Measurements from ENCODE around the gene TAF4.

The TAF4 gene, protein sequence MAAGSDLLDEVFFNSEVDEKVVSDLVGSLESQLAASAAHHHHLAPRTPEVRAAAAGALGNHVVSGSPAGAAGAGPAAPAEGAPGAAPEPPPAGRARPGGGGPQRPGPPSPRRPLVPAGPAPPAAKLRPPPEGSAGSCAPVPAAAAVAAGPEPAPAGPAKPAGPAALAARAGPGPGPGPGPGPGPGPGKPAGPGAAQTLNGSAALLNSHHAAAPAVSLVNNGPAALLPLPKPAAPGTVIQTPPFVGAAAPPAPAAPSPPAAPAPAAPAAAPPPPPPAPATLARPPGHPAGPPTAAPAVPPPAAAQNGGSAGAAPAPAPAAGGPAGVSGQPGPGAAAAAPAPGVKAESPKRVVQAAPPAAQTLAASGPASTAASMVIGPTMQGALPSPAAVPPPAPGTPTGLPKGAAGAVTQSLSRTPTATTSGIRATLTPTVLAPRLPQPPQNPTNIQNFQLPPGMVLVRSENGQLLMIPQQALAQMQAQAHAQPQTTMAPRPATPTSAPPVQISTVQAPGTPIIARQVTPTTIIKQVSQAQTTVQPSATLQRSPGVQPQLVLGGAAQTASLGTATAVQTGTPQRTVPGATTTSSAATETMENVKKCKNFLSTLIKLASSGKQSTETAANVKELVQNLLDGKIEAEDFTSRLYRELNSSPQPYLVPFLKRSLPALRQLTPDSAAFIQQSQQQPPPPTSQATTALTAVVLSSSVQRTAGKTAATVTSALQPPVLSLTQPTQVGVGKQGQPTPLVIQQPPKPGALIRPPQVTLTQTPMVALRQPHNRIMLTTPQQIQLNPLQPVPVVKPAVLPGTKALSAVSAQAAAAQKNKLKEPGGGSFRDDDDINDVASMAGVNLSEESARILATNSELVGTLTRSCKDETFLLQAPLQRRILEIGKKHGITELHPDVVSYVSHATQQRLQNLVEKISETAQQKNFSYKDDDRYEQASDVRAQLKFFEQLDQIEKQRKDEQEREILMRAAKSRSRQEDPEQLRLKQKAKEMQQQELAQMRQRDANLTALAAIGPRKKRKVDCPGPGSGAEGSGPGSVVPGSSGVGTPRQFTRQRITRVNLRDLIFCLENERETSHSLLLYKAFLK

DNA sequence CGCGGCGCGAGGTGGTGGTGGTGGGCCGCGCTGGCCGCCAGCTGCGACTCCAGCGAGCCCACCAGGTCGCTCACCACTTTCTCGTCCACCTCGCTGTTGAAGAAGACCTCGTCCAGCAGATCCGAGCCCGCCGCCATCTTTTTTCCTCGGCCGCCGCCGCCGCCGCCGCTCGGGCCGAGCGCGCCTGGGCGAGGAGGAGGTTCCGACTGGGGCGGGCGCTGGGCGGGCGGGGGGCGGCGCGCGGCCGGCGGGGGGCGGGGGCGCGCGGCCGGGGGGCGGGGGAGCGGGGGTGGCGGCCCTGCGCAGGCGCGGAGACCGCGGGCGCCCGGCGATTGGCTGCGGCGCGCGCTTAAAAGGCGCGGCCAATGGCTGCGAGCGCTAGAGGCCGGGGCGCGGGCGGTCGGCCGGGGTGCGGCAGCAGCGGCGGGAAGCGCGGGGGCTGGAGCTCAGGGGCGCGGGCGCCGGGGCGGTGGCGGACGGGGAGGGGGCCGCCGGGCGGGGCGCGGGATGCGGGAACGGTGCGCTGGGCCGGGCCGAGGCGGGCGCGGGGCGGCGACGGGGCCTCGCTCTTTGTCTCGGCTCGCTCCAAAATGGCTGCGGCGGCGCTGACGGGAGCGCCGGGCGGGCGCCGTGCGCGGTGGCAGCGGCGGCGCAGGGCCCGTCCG is at the start of gene TAF4:
Gene TAF4, minus strand, starts transcription at position 208 of the 665 bp plus-strand sequence. Its CDS starts 71 bp downstream, at position 137.
- Mint-ChIP-seq H3K4me1 (peaks cover 51% of the 10 kb centered on the region), H3K4me3 (peak within 1 kb of the TSS; percentile 76), H3K27ac (peak within 1 kb of the TSS; percentile 81), H3K9me3 (no peaks in the 10 kb centered on the region), H3K36me3 (ENCODE audit: low read depth) (peaks cover 4% of the 10 kb centered on the region), H3K27me3 (no peaks in the 10 kb centered on the region)
- peak; percentile 80 for DNase-seq
- ATAC-seq = peak; percentile 71

DNA sequence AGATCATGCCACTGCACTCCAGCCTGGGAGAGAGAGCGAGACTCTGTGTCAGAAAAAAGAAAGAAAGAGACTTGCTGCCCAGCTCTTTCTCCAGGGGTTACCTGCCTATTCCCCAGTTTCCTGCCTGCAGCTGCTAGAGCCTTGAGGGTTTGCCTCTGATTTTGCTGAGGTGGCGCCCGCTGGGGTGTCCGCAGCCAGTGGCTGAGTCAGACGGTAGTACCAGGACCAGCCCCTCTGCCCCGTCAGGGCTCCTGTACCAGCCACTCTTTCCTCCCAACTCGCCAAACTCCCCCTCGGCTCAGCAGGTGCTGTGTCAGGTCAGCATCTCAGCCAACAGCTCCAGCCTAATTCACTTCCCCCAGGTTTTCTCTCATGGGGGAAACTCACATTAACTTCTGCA is 49.2 kb upstream of the TAF4 start:
- no peak for DNase-seq
- Mint-ChIP-seq H3K27me3 (no peaks in the 10 kb centered on the region), H3K4me3 (no peak overlapping the region), H3K36me3 (ENCODE audit: low read depth) (peaks cover 14% of the 10 kb centered on the region), H3K4me1 (peaks cover 19% of the 10 kb centered on the region), H3K9me3 (peaks cover 18% of the 10 kb centered on the region), H3K27ac (no peak overlapping the region)
- no peak for ATAC-seq

DNA sequence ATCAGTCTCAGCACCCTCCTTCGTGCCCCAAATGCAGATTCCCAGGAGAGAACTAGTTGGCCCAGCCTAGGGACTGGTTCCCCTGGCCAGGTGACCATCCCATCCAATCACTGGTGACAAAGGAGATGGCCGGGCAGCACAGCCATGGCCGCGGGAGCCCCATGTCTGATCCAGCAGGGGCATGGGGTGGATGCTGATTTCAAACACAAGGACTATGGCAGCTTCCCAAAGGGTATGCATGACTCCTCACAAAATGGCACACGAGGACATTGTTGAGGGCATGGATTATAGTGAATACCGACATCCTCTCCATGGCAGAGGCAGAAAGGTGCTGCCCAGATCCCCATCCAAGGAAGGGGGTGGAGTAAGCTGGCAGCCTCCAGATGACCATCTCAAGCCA is 46.7 kb upstream of the TAF4 start:
- Mint-ChIP-seq H3K4me1 (peaks cover 5% of the 10 kb centered on the region), H3K27ac (no peak overlapping the region), H3K36me3 (ENCODE audit: low read depth) (peaks cover 28% of the 10 kb centered on the region), H3K4me3 (no peak overlapping the region), H3K27me3 (no peaks in the 10 kb centered on the region), H3K9me3 (peaks cover 39% of the 10 kb centered on the region)
- ATAC-seq (no peak), DNase-seq (no peak)

DNA sequence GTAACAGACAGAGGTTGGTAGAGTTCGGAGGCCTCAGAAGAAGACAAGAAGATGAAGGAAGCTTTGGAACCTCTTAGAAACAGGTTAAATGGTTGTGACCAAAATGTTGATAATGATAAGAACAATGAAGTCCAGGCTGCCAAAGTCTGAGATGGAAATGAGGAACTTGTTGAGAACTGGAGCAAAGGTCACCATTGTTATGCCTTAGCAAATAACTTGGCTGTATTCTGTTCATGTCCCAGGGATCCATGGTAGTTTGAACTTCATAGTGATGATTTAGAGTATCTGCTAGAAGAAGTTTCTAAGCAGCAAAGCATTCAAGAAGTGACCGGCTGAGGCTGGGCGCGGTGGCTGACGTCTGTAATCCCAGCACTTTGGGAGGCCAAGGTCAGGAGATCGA is 45.5 kb upstream of the TAF4 start:
- Mint-ChIP-seq H3K27me3 (no peaks in the 10 kb centered on the region), H3K36me3 (ENCODE audit: low read depth) (peaks cover 36% of the 10 kb centered on the region), H3K27ac (no peak overlapping the region), H3K4me3 (no peak overlapping the region), H3K4me1 (peaks cover 1% of the 10 kb centered on the region), H3K9me3 (peaks cover 42% of the 10 kb centered on the region)
- DNase-seq (no peak), ATAC-seq (no peak)

DNA sequence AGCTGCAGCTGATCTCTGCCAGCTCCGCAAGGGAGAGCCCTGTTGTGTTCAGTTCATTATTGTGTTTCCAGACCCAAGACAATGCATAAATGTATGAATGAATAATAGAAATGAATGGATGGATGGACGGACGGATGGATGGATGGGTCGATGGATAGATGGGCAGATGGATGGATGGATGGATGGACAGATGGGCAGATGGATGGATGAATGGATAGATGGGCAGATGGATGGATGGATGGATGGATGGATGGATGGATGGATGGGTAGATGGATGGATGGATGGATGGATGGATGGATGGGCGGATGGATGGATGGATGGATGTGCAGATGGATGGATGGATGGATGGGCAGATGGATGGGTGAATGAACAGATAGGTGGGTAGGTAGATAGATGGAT is 39.9 kb upstream of the TAF4 start:
- ATAC-seq (no peak), DNase-seq (no peak)
- peaks cover 3% of the 10 kb centered on the region for H3K27me3 Mint-ChIP-seq
- H3K27ac Mint-ChIP-seq = no peak overlapping the region
- H3K9me3 Mint-ChIP-seq = peaks cover 53% of the 10 kb centered on the region
- H3K4me3 Mint-ChIP-seq = no peak overlapping the region
- H3K36me3 Mint-ChIP-seq (ENCODE audit: low read depth) = peaks cover 38% of the 10 kb centered on the region
- no peaks in the 10 kb centered on the region for H3K4me1 Mint-ChIP-seq

DNA sequence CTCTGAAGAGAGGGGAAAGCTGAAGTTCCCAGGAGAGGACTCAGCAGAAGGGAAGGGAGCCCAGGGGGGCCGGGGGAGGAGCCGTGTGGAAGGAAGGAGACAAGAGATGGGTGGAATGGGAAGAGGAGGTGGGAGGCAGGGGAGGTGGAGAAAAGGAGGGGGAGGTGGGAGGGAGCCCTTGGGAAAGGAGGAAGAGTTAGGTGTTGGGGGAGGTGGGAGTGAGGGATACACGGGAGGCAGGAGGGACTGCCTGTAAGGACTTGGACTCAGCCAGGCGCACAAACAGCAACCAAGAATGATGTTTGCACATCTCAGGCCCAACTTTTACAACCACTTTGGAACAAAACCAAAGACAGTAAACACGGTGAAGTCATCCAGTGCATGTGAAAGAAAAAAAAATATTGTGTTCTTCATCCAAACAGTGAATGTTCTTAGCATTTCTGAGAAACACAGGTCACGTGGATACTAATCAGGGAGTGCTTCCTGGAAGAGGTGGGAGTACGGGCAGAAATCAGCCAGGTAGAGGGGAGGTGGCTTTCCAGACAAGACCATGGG is 39.2 kb upstream of the TAF4 start:
- Mint-ChIP-seq H3K9me3 (peaks cover 51% of the 10 kb centered on the region), H3K27me3 (peaks cover 5% of the 10 kb centered on the region), H3K4me1 (no peaks in the 10 kb centered on the region), H3K27ac (no peak overlapping the region), H3K4me3 (no peak overlapping the region), H3K36me3 (ENCODE audit: low read depth) (peaks cover 34% of the 10 kb centered on the region)
- no peak for ATAC-seq
- DNase-seq = no peak

DNA sequence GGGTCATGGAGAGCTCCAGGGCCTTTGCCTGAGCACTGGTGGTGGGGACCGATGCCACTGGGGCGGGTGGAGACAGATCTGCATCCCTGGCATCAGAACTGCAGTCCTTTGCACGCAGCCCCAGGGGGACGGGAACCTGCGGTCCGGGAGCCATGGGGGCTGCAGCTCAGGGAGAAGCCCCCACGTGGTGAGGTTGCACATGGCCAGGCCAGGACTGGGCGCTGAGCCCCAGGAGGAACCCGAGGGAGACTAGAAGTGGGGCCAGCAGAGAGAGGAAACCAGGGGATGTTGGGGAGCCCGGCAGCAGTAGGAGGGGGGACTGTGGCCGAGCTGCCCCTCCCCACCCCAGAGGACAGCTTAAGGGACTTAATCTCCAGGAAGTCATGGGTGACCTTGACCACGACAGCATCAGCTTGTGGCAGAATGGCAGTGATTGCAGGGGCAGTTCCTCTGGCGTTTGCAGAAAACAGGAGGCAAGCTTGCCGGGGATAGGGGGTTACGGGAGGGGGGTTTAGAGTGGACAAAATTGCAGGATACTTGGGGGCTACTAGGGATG is 38.6 kb upstream of the TAF4 start:
- no peak for ATAC-seq
- H3K36me3 Mint-ChIP-seq (ENCODE audit: low read depth) = peaks cover 31% of the 10 kb centered on the region

DNA sequence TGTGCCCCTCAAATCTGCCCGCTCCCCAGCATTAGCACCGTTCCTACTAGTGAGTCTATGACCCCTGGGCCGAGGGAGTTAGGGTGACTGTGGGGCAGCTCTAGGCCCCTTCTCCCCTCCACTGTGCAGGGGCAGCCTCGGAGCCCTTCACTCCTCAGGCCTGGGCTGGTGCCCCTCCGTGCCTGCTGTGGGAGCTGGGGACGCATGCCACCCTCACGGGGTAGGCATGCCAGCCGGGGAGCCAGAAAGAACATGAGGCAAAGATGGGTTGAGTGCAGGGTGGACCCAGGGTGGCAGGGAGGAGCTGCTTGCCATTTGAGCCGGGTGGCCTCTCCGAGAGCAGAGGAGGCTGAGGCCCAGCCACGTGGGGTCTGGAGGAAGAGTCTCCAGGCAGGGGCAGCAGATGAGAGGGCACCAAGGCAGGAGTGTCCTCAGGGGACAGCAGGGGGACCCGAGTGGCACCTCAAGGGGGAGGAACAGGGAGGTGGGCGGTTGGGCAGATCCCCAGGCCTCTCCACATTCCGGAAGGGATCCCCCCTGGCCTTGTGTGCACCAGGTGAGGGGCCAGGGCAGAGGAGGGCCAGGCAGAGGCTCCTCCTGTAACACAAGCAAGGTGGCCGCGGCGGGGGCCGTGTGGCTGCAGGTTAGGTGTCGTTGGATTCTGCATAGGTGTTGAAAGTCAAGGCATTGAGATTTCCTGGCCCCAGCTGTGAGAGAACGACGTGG is 38.0 kb upstream of the TAF4 start:
- Mint-ChIP-seq H3K4me1 (no peaks in the 10 kb centered on the region), H3K27ac (no peak overlapping the region), H3K27me3 (peaks cover 5% of the 10 kb centered on the region), H3K9me3 (peaks cover 41% of the 10 kb centered on the region), H3K4me3 (no peak overlapping the region), H3K36me3 (ENCODE audit: low read depth) (peaks cover 26% of the 10 kb centered on the region)
- ATAC-seq = no peak
- no peak for DNase-seq

More for the DNA sequence above, 38.6 kb upstream of the TAF4 start:
- H3K27me3 Mint-ChIP-seq = peaks cover 5% of the 10 kb centered on the region
- H3K4me3 Mint-ChIP-seq = no peak overlapping the region
- no peak for DNase-seq
- H3K9me3 Mint-ChIP-seq = peaks cover 47% of the 10 kb centered on the region
- H3K27ac Mint-ChIP-seq = no peak overlapping the region
- H3K4me1 Mint-ChIP-seq = no peaks in the 10 kb centered on the region

DNA sequence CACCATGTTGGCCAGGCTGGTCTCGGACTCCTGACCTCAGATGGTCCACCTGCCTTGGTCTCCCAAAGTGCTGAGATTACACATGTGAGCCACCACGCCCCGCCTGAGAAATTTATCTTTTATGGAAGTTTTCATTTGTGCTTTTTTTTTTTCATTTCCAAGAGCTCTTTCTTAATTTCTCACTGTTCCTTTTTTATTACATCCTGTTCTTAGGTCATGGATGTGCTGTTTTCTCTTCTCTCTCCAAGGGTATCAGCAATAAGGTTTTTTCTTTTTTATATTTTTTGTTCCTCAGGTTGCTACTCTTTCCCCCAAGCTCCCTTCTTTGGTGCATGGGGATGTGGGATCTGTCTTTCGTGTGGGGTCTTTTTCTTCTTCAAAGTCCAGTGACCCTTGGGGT is 35.4 kb upstream of the TAF4 start:
- peaks cover 10% of the 10 kb centered on the region for H3K36me3 Mint-ChIP-seq (ENCODE audit: low read depth)
- H3K27ac Mint-ChIP-seq = no peak overlapping the region
- ATAC-seq = no peak
- H3K9me3 Mint-ChIP-seq = peaks cover 23% of the 10 kb centered on the region
- no peak overlapping the region for H3K4me3 Mint-ChIP-seq
- H3K4me1 Mint-ChIP-seq = no peaks in the 10 kb centered on the region
- H3K27me3 Mint-ChIP-seq = peaks cover 5% of the 10 kb centered on the region
- no peak for DNase-seq

DNA sequence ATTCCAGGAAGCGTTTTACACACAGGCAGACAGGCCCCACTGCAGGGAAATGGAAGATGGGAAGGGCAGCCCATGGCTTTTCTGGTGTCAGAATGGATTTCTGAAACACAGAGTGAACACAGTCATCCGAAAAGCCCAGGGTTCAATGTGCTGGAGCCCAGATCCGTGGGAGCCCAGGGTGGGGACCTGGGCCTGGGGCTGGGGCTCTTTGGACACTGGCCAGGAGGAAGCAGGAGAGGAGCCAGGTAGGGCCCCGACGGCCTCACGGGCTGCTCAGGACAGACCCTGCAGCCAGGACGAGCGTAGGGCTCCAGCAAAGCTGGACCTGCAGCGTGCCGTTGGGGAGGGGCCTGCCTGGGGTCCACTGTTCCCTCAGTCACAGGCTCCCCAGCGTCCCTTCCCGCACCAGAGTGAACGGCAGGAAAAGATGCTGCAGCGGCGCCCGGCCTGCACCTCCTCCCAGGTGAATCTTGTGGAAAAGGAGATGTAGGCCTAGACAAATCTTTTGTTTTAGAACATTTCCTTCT is 32.3 kb upstream of the TAF4 start:
- no peaks in the 10 kb centered on the region for H3K4me1 Mint-ChIP-seq
- H3K36me3 Mint-ChIP-seq (ENCODE audit: low read depth) = no peaks in the 10 kb centered on the region
- no peak overlapping the region for H3K4me3 Mint-ChIP-seq
- H3K27me3 Mint-ChIP-seq = peaks cover 3% of the 10 kb centered on the region
- H3K9me3 Mint-ChIP-seq = peaks cover 18% of the 10 kb centered on the region
- DNase-seq (no peak), ATAC-seq (peak; percentile 24)
- H3K27ac Mint-ChIP-seq = no peak overlapping the region

DNA sequence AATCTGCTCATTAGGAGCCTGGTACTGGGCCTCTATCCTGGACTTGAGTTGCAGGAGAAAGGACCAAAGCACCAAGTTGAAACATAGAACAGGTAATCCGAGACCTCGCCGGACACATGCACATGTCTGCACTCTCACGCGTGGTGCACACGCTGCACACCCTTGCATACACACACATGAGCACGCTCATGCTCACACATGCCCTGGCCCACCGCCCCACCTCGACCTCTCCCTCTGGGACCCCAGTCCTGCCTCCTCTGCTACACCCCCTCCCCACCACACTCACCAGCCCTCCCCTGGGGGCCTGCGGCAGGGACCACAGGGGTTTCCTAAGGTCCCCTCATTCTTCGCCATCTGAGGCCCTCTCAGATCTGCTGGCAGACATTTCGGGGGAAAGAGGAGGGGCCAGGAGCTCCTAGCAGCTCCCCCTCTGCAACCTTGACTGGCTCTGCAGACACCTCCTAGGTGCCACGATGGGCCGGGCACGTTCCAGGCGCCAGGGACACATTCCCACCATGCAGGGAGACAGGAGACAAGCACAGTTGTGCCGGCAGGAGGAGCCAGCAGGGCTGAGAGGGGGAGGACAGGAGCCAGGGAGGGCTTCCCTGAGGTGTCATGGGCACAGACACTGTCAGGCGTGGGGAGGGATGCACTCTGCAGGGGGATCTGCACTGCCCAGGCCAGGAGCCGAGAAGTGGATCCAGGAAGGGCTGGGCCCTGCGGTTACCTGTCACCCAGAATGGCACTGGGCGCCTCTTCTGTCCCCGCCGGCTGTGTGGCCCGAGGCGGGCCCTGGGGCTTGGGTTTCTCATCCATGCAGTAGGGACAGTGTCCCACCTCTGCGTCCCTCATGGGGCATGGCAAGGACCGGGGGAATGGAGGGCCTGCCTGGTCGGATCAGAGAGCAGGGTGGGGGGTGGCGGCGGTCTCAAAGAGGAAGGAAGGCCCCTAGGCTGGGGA is 31.0 kb upstream of the TAF4 start:
- Mint-ChIP-seq H3K27me3 (peaks cover 7% of the 10 kb centered on the region), H3K9me3 (peaks cover 22% of the 10 kb centered on the region), H3K27ac (no peak overlapping the region), H3K36me3 (ENCODE audit: low read depth) (peaks cover 2% of the 10 kb centered on the region), H3K4me3 (no peak overlapping the region), H3K4me1 (no peaks in the 10 kb centered on the region)
- DNase-seq (no peak), ATAC-seq (no peak)

DNA sequence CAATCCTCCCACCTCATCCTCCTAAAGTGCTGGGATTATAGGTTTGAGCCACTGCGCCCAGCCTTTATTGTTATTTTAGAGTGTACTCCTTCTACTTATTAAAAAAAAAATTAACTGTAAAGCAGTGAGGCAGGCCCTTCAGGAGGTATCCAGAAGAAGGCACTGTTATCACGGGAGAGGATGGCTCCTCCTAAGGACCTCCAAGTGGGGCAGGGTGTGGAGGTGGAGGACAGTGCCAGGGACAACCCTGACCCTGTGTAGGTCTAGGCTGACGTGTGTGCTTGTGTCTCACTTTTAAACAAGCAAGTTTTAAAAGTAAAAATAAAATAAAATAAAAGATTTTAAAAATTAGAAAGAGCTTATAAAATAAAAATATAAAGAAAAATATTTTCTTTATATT is 23.7 kb upstream of the TAF4 start:
- DNase-seq = no peak
- Mint-ChIP-seq H3K27me3 (peaks cover 9% of the 10 kb centered on the region), H3K27ac (no peak overlapping the region), H3K4me1 (no peaks in the 10 kb centered on the region), H3K36me3 (ENCODE audit: low read depth) (peaks cover 2% of the 10 kb centered on the region), H3K4me3 (no peak overlapping the region), H3K9me3 (peaks cover 12% of the 10 kb centered on the region)
- ATAC-seq = no peak

Data from activated naive CD8-positive, alpha-beta T cell treated with anti-CD3 and anti-CD28 coated beads, Interleukin-2, amount 50 U/mL, for 24 hours (primary cell).